B cell (primary cell): ENCODE data around the gene GGT6. TPM values are rescaled to one million over a fixed set of nuclear protein-coding genes. Genes with fewer than 3 reads are reported as not detected.

Source experiments
- ATAC-seq: fragments of 200-7000 bp; cut with Tn5 transposase; one replicate; pipeline ENCODE4 v1.10.0; 2021; ENCODE audit warnings: low read depth, mild to moderate bottlenecking, moderate number of reproducible peaks, moderate library complexity
- CTCF ChIA-PET: fragments of 350-600 bp; sonication (Branson Sonifier 250); formaldehyde crosslinking; loops from one replicate; lab custom pipeline; 2021; ENCODE audit warnings: antibody characterized with exemption, inconsistent platforms; lab: Charles Lee
- POLR2A ChIA-PET: fragments of 350-600 bp; sonication (Branson Sonifier 250); formaldehyde crosslinking; loops from one replicate; lab custom pipeline; 2021; ENCODE audit warnings: antibody characterized with exemption; lab: Charles Lee
- DNase-seq: peaks from one replicate; pipeline ENCODE4 v3.0.0; 2013
- H2AFZ ChIP-seq: 2 replicates; pipeline ENCODE4 v1.6.1; 2012; ENCODE audit warnings: mild to moderate bottlenecking, low read depth, low read length; ENCODE audit not compliant: insufficient read depth, poor library complexity, severe bottlenecking
- H3K27ac ChIP-seq, 2 donors: 1 replicate in 1 of 2; 2 replicates in 1 of 2; pipeline ENCODE4 v1.5.1; 2012 to 2013; ENCODE audit warnings: low read length in 2 of 2, mild to moderate bottlenecking in 2 of 2, moderate library complexity in 1 of 2
- H3K27me3 ChIP-seq, 4 experiments: fragments of 200-600 bp in 1 of 4; sonication (generic) in 1 of 4; replicated peaks in 1 of 4; 1 replicate in 2 of 4; 2 replicates in 2 of 4; pipeline versions ENCODE4 v1.6.1 to v1.7.0; 2013 to 2016; ENCODE audit warnings: low read length in 3 of 4, mild to moderate bottlenecking in 2 of 4, mixed read lengths in 1 of 4, moderate library complexity in 1 of 4; ENCODE audit not compliant: insufficient read depth in 4 of 4, control insufficient read depth in 3 of 4; ENCODE audit errors: control extremely low read depth in 1 of 4
- H3K36me3 ChIP-seq, 2 experiments: replicated peaks in 1 of 2; 1 replicate in 1 of 2; 2 replicates in 1 of 2; pipeline versions ENCODE4 v1.6.1 to v1.7.1; 2013; ENCODE audit warnings: low read length in 1 of 2; ENCODE audit not compliant: insufficient read depth in 2 of 2, control insufficient read depth in 1 of 2; ENCODE audit errors: control extremely low read depth in 1 of 2, extremely low read depth in 1 of 2
- H3K4me1 ChIP-seq, 2 donors: fragments of 200-600 bp in 1 of 2; sonication (generic) in 1 of 2; 1 replicate in 1 of 2; 2 replicates in 1 of 2; pipeline versions ENCODE4 v1.5.1 to v1.6.1; 2013 to 2017; ENCODE audit warnings: low read length in 2 of 2; ENCODE audit not compliant: control insufficient read depth in 2 of 2, insufficient read depth in 2 of 2
- H3K4me2 ChIP-seq: replicated peaks from 2 replicates; pipeline ENCODE3; 2012; ENCODE audit warnings: mild to moderate bottlenecking, low read depth, low read length; ENCODE audit not compliant: poor library complexity, severe bottlenecking
- H3K4me3 ChIP-seq, 5 experiments: fragments of 200-600 bp in 1 of 5; sonication (generic) in 1 of 5; 1 replicate in 3 of 5; 2 replicates in 2 of 5; pipeline versions ENCODE4 v1.5.1 to v1.7.0; 2011 to 2016; ENCODE audit warnings: low read length in 4 of 5, mild to moderate bottlenecking in 4 of 5, low read depth in 2 of 5, control low read depth in 1 of 5, moderate library complexity in 1 of 5; ENCODE audit not compliant: insufficient read depth in 1 of 5; ENCODE audit errors: control extremely low read depth in 1 of 5, extremely low read depth in 1 of 5
- H3K79me2 ChIP-seq: fragments of 200-600 bp; sonication (generic); one replicate; pipeline ENCODE4 v1.6.0; 2016; ENCODE audit warnings: low read length; ENCODE audit not compliant: control insufficient read depth, insufficient read depth
- H3K9ac ChIP-seq: fragments of 200-600 bp; sonication (generic); 2 replicates; pipeline ENCODE4 v1.6.1; 2017; ENCODE audit warnings: mild to moderate bottlenecking, low read length, moderate library complexity
- H3K9me3 ChIP-seq, 3 donors: one replicate each; pipeline versions ENCODE4 v1.6.1 to v1.7.1; 2013; ENCODE audit warnings: low read length in 2 of 3; ENCODE audit not compliant: control insufficient read depth in 2 of 3, insufficient read depth in 1 of 3; ENCODE audit errors: control extremely low read depth in 1 of 3
- H4K20me1 ChIP-seq: 2 replicates; pipeline ENCODE4 v1.6.0; 2012; ENCODE audit warnings: mild to moderate bottlenecking, low read length; ENCODE audit not compliant: insufficient read depth, control insufficient read depth, poor library complexity, severe bottlenecking
- H3K27ac Mint-ChIP-seq: one replicate; pipeline ENCODE4 v1.8.0; 2021; ENCODE audit warnings: mixed read lengths
- H3K27me3 Mint-ChIP-seq: one replicate; pipeline ENCODE4 v1.8.0; 2021; ENCODE audit warnings: mixed read lengths
- H3K4me1 Mint-ChIP-seq: one replicate; pipeline ENCODE4 v1.8.0; 2021; ENCODE audit warnings: mixed read lengths
- H3K4me3 Mint-ChIP-seq: one replicate; pipeline ENCODE4 v1.8.0; 2021; ENCODE audit warnings: mixed read lengths
- H3K9me3 Mint-ChIP-seq: one replicate; pipeline ENCODE4 v1.8.0; 2022; ENCODE audit warnings: mixed read lengths; ENCODE audit not compliant: insufficient read depth
- CTCF ChIP-seq: fragments of 200-600 bp; IDR thresholded peaks from one replicate; pipeline ENCODE4 v1.8.0; 2022; ENCODE audit warnings: antibody characterized with exemption, mild to moderate bottlenecking
- EZH2 ChIP-seq: IDR thresholded peaks from 2 replicates; pipeline ENCODE4 v1.6.1; 2012; ENCODE audit warnings: borderline replicate concordance, low read depth, mild to moderate bottlenecking, moderate library complexity, low read length; ENCODE audit not compliant: insufficient read depth, poor library complexity, severe bottlenecking
- WGBS: methylation state at CpG from one replicate; pipeline ENCODE4 v1.1.5; 2013; ENCODE audit warnings: missing lambda C conversion rate; ENCODE audit not compliant: insufficient coverage; 5-methylcytosine and 5-hydroxymethylcytosine counted together
- intact Hi-C: fragments of 100-400 bp; cut with micrococcal nuclease; formaldehyde crosslinking; loops from one replicate; pipeline ENCODE4 v1.10.0; 2022
- polyA plus RNA-seq: library from polyadenylated mRNA; depleted of rRNA; stranded (reverse); fragments of >200 nt; gene quantifications from 2 replicates; pipeline ENCODE4 v1.2.3, GENCODE V29; 2012
- total RNA-seq, 2 donors: library from RNA; stranded (reverse); fragments of 120-200 nt in 1 of 2; gene quantifications; 1 replicate in 1 of 2; 2 replicates in 1 of 2; pipeline versions ENCODE4 v1.2.3 to v1.2.4, GENCODE V29; 2013 to 2022

GGT6 gene
- total and polyA plus RNA-seq, 2 donors (not counting 1 experiment from before 2014, with no cell fraction given) = not detected

GRCh38 chr17:4584917-4585637, 24.7 kb upstream of the GGT6 start:
- Mint-ChIP-seq H3K27ac (no peak overlapping the region), H3K27me3 (peaks cover 44% of the 10 kb centered on the region), H3K9me3 (no peaks in the 10 kb centered on the region), H3K4me3 (peak overlapping the region; percentile 69), H3K4me1 (peaks cover 8% of the 10 kb centered on the region)
- H3K4me1 ChIP-seq = peaks cover 8 to 16% of the 10 kb centered on the region in 2 donors
- H3K4me3 ChIP-seq = peak overlapping the region in 1 of 5 experiments; percentile 41
- ChIA-PET POLR2A (no interaction called here), CTCF (no interaction called here)
- no peaks in the 10 kb centered on the region for H3K36me3 ChIP-seq
- intact Hi-C loops = no loop called here
- H3K27ac ChIP-seq = no peak overlapping the region
- H3K4me2 ChIP-seq = peak overlapping the region; percentile 89
- TF ChIP-seq CTCF = no peak
- TF ChIP-seq EZH2 = no peak
- no peak overlapping the region for H2AFZ ChIP-seq
- H3K27me3 ChIP-seq = peaks cover 0 to 41% (median 22%) of the 10 kb centered on the region in 4 experiments
- ATAC-seq (no peak), DNase-seq (no peak)
- H3K9me3 ChIP-seq = peaks cover 0 to 7% (median 0%) of the 10 kb centered on the region in 3 donors
- no peaks in the 10 kb centered on the region for H3K79me2 ChIP-seq
- WGBS = 33% methylated on average over 53 of the region's 57 CpGs
- no peaks in the 10 kb centered on the region for H4K20me1 ChIP-seq
- H3K9ac ChIP-seq = no peak overlapping the region
